HepG2 (cell line): ENCODE results near the gene THADA. TPM values are rescaled to one million over a fixed set of nuclear protein-coding genes. Genes with fewer than 3 reads are reported as not detected.

ENCODE experiments used
- ATAC-seq: fragments of 200-7000 bp; cut with Tn5 transposase; 3 replicates; pipeline ENCODE4 v1.9.1; 2020; ENCODE audit warnings: mild to moderate bottlenecking, moderate library complexity
- BruUV-seq: library from RNA; stranded (reverse); fragments of 400-500 nt; replicated peaks from 2 replicates; lab custom pipeline; 2021; lab: Mats Ljungman, UMichigan
- CTCF ChIA-PET: fragments of 300-600 bp; formaldehyde crosslinking; extraction: SDS; loops from one replicate; lab custom pipeline; 2021; ENCODE audit warnings: low total read pairs, inconsistent platforms, low intra/inter-chr PET ratio; lab: Yijun Ruan, JAX
- POLR2A ChIA-PET: fragments of 350-600 bp; sonication (Branson Sonifier 250); formaldehyde crosslinking; loops from one replicate; lab custom pipeline; 2020; ENCODE audit warnings: antibody characterized with exemption, inconsistent platforms; lab: Yijun Ruan, JAX
- DNase-seq: peaks from one replicate; pipeline ENCODE4 v3.0.0-alpha.2; 2015; ENCODE audit warnings: low spot score
- FAIRE-seq: peaks from 3 replicates; lab custom pipeline; 2011; peaks lifted over from hg19 to GRCh38; lab: Jason Lieb, UNC
- H2AFZ ChIP-seq: one replicate; pipeline ENCODE4 v1.6.1; 2011; ENCODE audit warnings: low read length, inconsistent platforms
- H3K27ac ChIP-seq: fragments of 300-600 bp; 3 replicates; pipeline ENCODE4 v1.8.0; 2011; ENCODE audit warnings: mixed run types, mild to moderate bottlenecking, mixed read lengths, low read length, inconsistent platforms; ENCODE audit not compliant: insufficient read depth; ENCODE audit errors: extremely low read length
- H3K27me3 ChIP-seq, 2 experiments: fragments of 200-600 bp in 1 of 2; 2 replicates in 1 of 2; 3 replicates in 1 of 2; pipeline versions ENCODE4 v1.6.0 to v1.8.0; 2011; ENCODE audit warnings: low read length in 2 of 2, mild to moderate bottlenecking in 2 of 2, moderate library complexity in 2 of 2, inconsistent platforms in 1 of 2; ENCODE audit not compliant: insufficient read depth in 2 of 2, control insufficient read depth in 1 of 2
- H3K36me3 ChIP-seq, 2 experiments: fragments of 200-600 bp in 1 of 2; replicated peaks in 1 of 2; 2 replicates in 1 of 2; 3 replicates in 1 of 2; pipeline versions ENCODE4 v1.5.1 to v1.8.0; 2011; ENCODE audit warnings: low read length in 2 of 2, inconsistent platforms in 1 of 2; ENCODE audit not compliant: insufficient read depth in 2 of 2, control insufficient read depth in 1 of 2
- H3K4me1 ChIP-seq: 2 replicates; pipeline ENCODE4 v1.5.1; 2012; ENCODE audit warnings: low read length, inconsistent platforms; ENCODE audit not compliant: insufficient read depth
- H3K4me2 ChIP-seq: 2 replicates; pipeline ENCODE4 v1.6.0; 2011; ENCODE audit warnings: low read depth, low read length, inconsistent platforms
- H3K4me3 ChIP-seq, 3 experiments: fragments of 200-600 bp in 1 of 3; sonication (generic), shearing (Covaris generic) in 1 of 3; replicated peaks in 1 of 3; 2 replicates each; pipeline ENCODE4 v1.5.1; 2011 to 2016; ENCODE audit warnings: low read length in 3 of 3, inconsistent platforms in 2 of 3, low read depth in 2 of 3, mild to moderate bottlenecking in 2 of 3, control low read depth in 1 of 3, mixed read lengths in 1 of 3; ENCODE audit not compliant: insufficient read depth in 1 of 3
- H3K79me2 ChIP-seq: one replicate; pipeline ENCODE4 v1.6.1; 2011; ENCODE audit warnings: low read length, inconsistent platforms; ENCODE audit not compliant: insufficient read depth
- H3K9ac ChIP-seq: 2 replicates; pipeline ENCODE4 v1.6.0; 2011; ENCODE audit warnings: mild to moderate bottlenecking, low read depth, low read length, inconsistent platforms; ENCODE audit not compliant: insufficient read depth
- H3K9me3 ChIP-seq: 2 replicates; pipeline ENCODE4 v1.5.1; 2012; ENCODE audit warnings: mild to moderate bottlenecking, low read length
- H4K20me1 ChIP-seq: 2 replicates; pipeline ENCODE4 v1.6.0; 2011; ENCODE audit warnings: inconsistent platforms, mild to moderate bottlenecking, low read length, moderate library complexity; ENCODE audit not compliant: insufficient read depth
- ZNF12 ChIP-seq: sonication (generic); formaldehyde crosslinking; IDR thresholded peaks from 2 replicates; pipeline ENCODE4 v1.5.0; 2020; ENCODE audit warnings: missing genetic modification reagents
- WGBS: methylation state at CpG from one replicate; pipeline ENCODE4 v1.1.6; 2017; ENCODE audit warnings: low lambda C conversion rate; 5-methylcytosine and 5-hydroxymethylcytosine counted together
- in situ Hi-C: cut with HindIII; loops from 2 replicates; pipeline ENCODE4 v1.10.0; 2017; ENCODE audit warnings: low pct_unique_long_range_greater_than_20kb; ENCODE audit not compliant: extremely low pct_ligation_motif_present
- intact Hi-C: fragments of 100-400 bp; cut with micrococcal nuclease; formaldehyde crosslinking; loops from one replicate; pipeline ENCODE4 v1.10.0; 2022; ENCODE audit not compliant: unreplicated experiment
- polyA plus RNA-seq, 8 experiments: library from polyadenylated mRNA; depleted of rRNA in 3 of 8; stranded (reverse) in 7 of 8; unstranded in 1 of 8; fragments of >200 nt; fragmentation: Illumina TruSeq in 4 of 8; extraction: Trizol in 4 of 8; gene quantifications; 2 replicates each; pipeline versions ENCODE4 v1.2.1 to v1.2.3, GENCODE V29; 2011 to 2016; ENCODE audit warnings: low read depth in 4 of 8, missing spikeins in 1 of 8, mixed read lengths in 1 of 8; ENCODE audit not compliant: insufficient read depth in 1 of 8
- total RNA-seq, 5 experiments: library from RNA; depleted of rRNA; stranded (reverse); fragments of >200 nt; fragmentation: Illumina TruSeq; extraction: Trizol; gene quantifications; 2 replicates each; pipeline ENCODE4 v1.2.3, GENCODE V29; 2016; ENCODE audit warnings: low read depth in 1 of 5
- TF ChIP-seq, protein P1 (sequence below), 2 experiments: fragments of 450-650 bp in 1 of 2; sonication (generic) in 1 of 2; formaldehyde crosslinking in 1 of 2; IDR thresholded peaks; 2 replicates each; pipeline versions ENCODE4 v1.6.1 to v1.8.0; 2016 to 2022; ENCODE audit warnings: antibody characterized with exemption in 1 of 2, mild to moderate bottlenecking in 1 of 2, missing genetic modification reagents in 1 of 2
- TF ChIP-seq, protein P2 (sequence below): sonication (generic); formaldehyde crosslinking; IDR thresholded peaks from 2 replicates; pipeline ENCODE4 v1.5.1; 2020; ENCODE audit warnings: mild to moderate bottlenecking, missing genetic modification reagents, borderline replicate concordance

The THADA gene
- total and polyA plus RNA-seq, 2 of the 13 experiments (the other 11 are each of a cell fraction or from before 2014, with no cell fraction given) = 12.7 to 21.7 TPM

DNA sequence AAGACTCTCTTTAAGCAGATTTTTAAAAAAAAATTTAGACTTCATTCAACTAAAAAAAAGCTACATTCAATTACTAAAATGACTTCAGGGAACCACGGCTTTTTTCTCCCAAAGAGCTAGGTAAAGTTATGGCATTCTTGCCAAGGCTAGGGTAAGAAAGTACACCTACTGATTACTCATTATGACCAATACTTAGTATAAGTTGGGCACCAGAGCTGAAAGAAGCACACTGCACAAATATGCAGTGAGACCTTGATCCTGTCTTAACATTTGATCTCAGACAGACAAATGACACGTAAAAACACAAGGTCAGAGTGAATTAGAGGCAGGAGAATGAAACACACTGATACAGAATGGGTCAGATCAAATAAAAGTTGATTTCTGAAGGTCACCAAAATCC lies 88.7 kb downstream of the THADA start:
- DNase-seq = peak; percentile 42
- intact Hi-C loops = no loop called here
- no peak overlapping the region for H3K4me3 ChIP-seq
- H3K36me3 ChIP-seq = peaks cover 0 to 8% of the 10 kb centered on the region in 2 experiments; a peak in 4 of 5 replicates
- in situ Hi-C loops = no loop called here
- no peaks in the 10 kb centered on the region for H3K79me2 ChIP-seq
- no peak overlapping the region for H2AFZ ChIP-seq
- no peak overlapping the region for H3K9ac ChIP-seq
- H3K27ac ChIP-seq = no peak overlapping the region
- 0 out of 2 replicates have a peak, but pooled peaks have one; percentile 38 for TF ChIP-seq ZNF12 (CRISPR knock-in tag)
- TF ChIP-seq, protein P1, sequence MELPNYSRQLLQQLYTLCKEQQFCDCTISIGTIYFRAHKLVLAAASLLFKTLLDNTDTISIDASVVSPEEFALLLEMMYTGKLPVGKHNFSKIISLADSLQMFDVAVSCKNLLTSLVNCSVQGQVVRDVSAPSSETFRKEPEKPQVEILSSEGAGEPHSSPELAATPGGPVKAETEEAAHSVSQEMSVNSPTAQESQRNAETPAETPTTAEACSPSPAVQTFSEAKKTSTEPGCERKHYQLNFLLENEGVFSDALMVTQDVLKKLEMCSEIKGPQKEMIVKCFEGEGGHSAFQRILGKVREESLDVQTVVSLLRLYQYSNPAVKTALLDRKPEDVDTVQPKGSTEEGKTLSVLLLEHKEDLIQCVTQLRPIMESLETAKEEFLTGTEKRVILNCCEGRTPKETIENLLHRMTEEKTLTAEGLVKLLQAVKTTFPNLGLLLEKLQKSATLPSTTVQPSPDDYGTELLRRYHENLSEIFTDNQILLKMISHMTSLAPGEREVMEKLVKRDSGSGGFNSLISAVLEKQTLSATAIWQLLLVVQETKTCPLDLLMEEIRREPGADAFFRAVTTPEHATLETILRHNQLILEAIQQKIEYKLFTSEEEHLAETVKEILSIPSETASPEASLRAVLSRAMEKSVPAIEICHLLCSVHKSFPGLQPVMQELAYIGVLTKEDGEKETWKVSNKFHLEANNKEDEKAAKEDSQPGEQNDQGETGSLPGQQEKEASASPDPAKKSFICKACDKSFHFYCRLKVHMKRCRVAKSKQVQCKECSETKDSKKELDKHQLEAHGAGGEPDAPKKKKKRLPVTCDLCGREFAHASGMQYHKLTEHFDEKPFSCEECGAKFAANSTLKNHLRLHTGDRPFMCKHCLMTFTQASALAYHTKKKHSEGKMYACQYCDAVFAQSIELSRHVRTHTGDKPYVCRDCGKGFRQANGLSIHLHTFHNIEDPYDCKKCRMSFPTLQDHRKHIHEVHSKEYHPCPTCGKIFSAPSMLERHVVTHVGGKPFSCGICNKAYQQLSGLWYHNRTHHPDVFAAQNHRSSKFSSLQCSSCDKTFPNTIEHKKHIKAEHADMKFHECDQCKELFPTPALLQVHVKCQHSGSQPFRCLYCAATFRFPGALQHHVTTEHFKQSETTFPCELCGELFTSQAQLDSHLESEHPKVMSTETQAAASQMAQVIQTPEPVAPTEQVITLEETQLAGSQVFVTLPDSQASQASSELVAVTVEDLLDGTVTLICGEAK (IDR thresholded peaks at IDR 0.05) = no peak
- TF ChIP-seq, protein P1 (CRISPR knock-in tag; IDR thresholded peaks at IDR 0.05) = no peak
- TF ChIP-seq, protein P2, sequence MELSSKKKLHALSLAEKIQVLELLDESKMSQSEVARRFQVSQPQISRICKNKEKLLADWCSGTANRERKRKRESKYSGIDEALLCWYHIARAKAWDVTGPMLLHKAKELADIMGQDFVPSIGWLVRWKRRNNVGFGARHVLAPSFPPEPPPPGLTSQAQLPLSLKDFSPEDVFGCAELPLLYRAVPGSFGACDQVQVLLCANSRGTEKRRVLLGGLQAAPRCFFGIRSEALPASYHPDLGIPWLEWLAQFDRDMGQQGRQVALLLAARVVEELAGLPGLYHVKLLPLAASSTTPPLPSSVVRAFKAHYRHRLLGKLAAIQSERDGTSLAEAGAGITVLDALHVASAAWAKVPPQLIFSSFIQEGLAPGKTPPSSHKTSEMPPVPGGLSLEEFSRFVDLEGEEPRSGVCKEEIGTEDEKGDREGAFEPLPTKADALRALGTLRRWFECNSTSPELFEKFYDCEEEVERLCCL = no peak
- TF ChIP-seq, all 625 proteins: peak for 1
- no peak overlapping the region for H3K4me2 ChIP-seq
- no peaks in the 10 kb centered on the region for H3K9me3 ChIP-seq
- H3K27me3 ChIP-seq = no peaks in the 10 kb centered on the region
- ChIA-PET POLR2A (no interaction called here), CTCF (no interaction called here)
- H4K20me1 ChIP-seq = no peaks in the 10 kb centered on the region
- FAIRE-seq = no peak
- 65% methylated on average over 2 of the region's 2 CpGs for WGBS
- BruUV-seq = no TSS peak
- H3K4me1 ChIP-seq = peaks cover 6% of the 10 kb centered on the region; the same call in 1 of the 2 replicates
- no peak for ATAC-seq
